Type B pancreatic cell (in vitro differentiated cells): ENCODE measurements around the gene NME1. TPM values are rescaled to one million over a fixed set of nuclear protein-coding genes. Genes with fewer than 3 reads are reported as not detected.
A peak's percentile ranks its signal among the peaks of the same experiment; 100 is the strongest.

Source experiments
- DNase-seq: peaks from one replicate; pipeline ENCODE4 v3.0.0; 2021; ENCODE audit warnings: mixed read lengths; ENCODE audit not compliant: unreplicated experiment; ENCODE audit errors: extremely low spot score
- H3K27ac Mint-ChIP-seq: 2 replicates; pipeline ENCODE4 v1.8.0; 2021; ENCODE audit warnings: mild to moderate bottlenecking, mixed read lengths
- H3K27me3 Mint-ChIP-seq: 2 replicates; pipeline ENCODE4 v1.8.0; 2021; ENCODE audit warnings: mixed read lengths
- H3K36me3 Mint-ChIP-seq: 2 replicates; pipeline ENCODE4 v1.8.0; 2021; ENCODE audit warnings: mixed read lengths
- H3K4me1 Mint-ChIP-seq: one replicate; pipeline ENCODE4 v1.8.0; 2021; ENCODE audit warnings: mixed read lengths; ENCODE audit not compliant: unreplicated experiment
- H3K4me3 Mint-ChIP-seq: 2 replicates; pipeline ENCODE4 v1.8.0; 2021; ENCODE audit warnings: mild to moderate bottlenecking, mixed read lengths
- H3K9me3 Mint-ChIP-seq: 2 replicates; pipeline ENCODE4 v1.8.0; 2021; ENCODE audit warnings: mixed read lengths
- CTCF ChIP-seq: fragments of 200-600 bp; sonication (generic); conservative IDR thresholded peaks from 2 replicates; pipeline ENCODE4 v1.5.0; 2021; ENCODE audit warnings: antibody characterized with exemption, mild to moderate bottlenecking
- total RNA-seq: library from RNA; stranded (reverse); gene quantifications from 2 replicates; pipeline ENCODE4 v1.2.1, GENCODE V29; 2021; ENCODE audit warnings: low replicate concordance

NME1 gene
- total RNA-seq, 1 donor from 2014 or later, result 163 TPM

GRCh38 chr17:51164911-51165679 is 11.7 kb downstream of the NME1 start:
- peaks cover 20% of the 10 kb centered on the region for H3K4me1 Mint-ChIP-seq
- no peaks in the 10 kb centered on the region for H3K27me3 Mint-ChIP-seq
- DNase-seq, result no peak
- H3K27ac Mint-ChIP-seq, result peak overlapping the region; percentile 94
- H3K9me3 Mint-ChIP-seq, result no peaks in the 10 kb centered on the region
- peak overlapping the region; percentile 94 for H3K4me3 Mint-ChIP-seq
- peaks cover 21% of the 10 kb centered on the region for H3K36me3 Mint-ChIP-seq
- TF ChIP-seq CTCF, result no peak

DNA sequence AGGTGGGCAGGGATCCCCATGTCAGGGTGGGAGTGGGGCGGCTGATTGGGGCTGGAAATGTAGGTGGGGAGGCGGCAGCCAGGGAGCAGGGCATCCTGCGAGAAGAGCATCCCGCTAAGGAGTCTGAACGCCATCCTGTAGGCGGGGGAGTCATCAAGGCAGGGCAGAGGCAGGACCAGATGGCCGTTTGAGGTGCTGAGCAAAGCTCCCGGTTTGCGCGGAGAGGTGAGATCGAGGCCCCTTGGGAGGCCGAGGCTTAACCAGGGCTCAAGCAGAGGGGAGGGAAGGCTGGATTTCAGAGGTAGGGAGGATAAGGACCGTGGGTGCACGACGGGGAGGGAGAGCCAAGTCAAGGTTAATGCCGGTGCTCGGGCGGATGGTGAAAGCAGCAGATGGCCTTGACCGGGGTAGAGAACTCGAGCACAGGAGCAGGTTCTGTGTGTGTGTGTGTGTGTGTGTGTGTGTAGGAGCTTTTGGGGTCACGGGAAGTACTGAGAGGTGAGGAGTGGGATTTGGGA is 12.4 kb downstream of the NME1 start:
- H3K4me3 Mint-ChIP-seq, result peak overlapping the region; percentile 94
- H3K27me3 Mint-ChIP-seq, result no peaks in the 10 kb centered on the region
- no peak for DNase-seq
- H3K9me3 Mint-ChIP-seq, result no peaks in the 10 kb centered on the region
- H3K27ac Mint-ChIP-seq, result peak overlapping the region; percentile 94
- H3K4me1 Mint-ChIP-seq, result peaks cover 20% of the 10 kb centered on the region
- peaks cover 20% of the 10 kb centered on the region for H3K36me3 Mint-ChIP-seq
- no peak for TF ChIP-seq CTCF

- H3K4me3 Mint-ChIP-seq, result peak within 1 kb of the TSS; percentile 94
- H3K36me3 Mint-ChIP-seq, result peaks cover 25% of the 10 kb centered on the region
- H3K9me3 Mint-ChIP-seq, result no peaks in the 10 kb centered on the region
- DNase-seq, result peak; percentile 90
- no peaks in the 10 kb centered on the region for H3K27me3 Mint-ChIP-seq
- no peak for TF ChIP-seq CTCF
- peak within 1 kb of the TSS; percentile 94 for H3K27ac Mint-ChIP-seq
- peaks cover 20% of the 10 kb centered on the region for H3K4me1 Mint-ChIP-seq
Measured at GRCh38 chr17:51166198-51166986, 13.0 kb downstream of the NME1 start, which contains the start of gene NME2. Gene NME2, plus strand, starts transcription at chr17:51166411. Its CDS starts 420 bp downstream, at chr17:51166831.

GRCh38 chr17:51166987-51167931 is 13.9 kb downstream of the NME1 start:
- H3K36me3 Mint-ChIP-seq, result peaks cover 20% of the 10 kb centered on the region

More at GRCh38 chr17:51166987-51167931, 13.9 kb downstream of the NME1 start:
- TF ChIP-seq CTCF, result peak; percentile 86
- Mint-ChIP-seq H3K4me1 (peaks cover 20% of the 10 kb centered on the region), H3K27me3 (no peaks in the 10 kb centered on the region), H3K27ac (peak overlapping the region; percentile 73), H3K4me3 (peak overlapping the region; percentile 87), H3K9me3 (no peaks in the 10 kb centered on the region)
- DNase-seq, result peak; percentile 80
